NB4 (cell line): ENCODE results near the gene NOP9.

Experiments
- CTCF ChIP-seq: IDR thresholded peaks from one replicate; pipeline ENCODE4 v1.5.1; 2012; ENCODE audit warnings: low read depth, low read length
- MAX ChIP-seq: IDR thresholded peaks from 2 replicates; pipeline ENCODE4 v1.6.1; 2011; ENCODE audit warnings: low read depth, low read length
- POLR2A ChIP-seq: IDR thresholded peaks from 2 replicates; pipeline ENCODE4 v1.6.1; 2011; ENCODE audit warnings: mild to moderate bottlenecking; ENCODE audit not compliant: insufficient read length; ENCODE audit errors: extremely low read depth

DNA sequence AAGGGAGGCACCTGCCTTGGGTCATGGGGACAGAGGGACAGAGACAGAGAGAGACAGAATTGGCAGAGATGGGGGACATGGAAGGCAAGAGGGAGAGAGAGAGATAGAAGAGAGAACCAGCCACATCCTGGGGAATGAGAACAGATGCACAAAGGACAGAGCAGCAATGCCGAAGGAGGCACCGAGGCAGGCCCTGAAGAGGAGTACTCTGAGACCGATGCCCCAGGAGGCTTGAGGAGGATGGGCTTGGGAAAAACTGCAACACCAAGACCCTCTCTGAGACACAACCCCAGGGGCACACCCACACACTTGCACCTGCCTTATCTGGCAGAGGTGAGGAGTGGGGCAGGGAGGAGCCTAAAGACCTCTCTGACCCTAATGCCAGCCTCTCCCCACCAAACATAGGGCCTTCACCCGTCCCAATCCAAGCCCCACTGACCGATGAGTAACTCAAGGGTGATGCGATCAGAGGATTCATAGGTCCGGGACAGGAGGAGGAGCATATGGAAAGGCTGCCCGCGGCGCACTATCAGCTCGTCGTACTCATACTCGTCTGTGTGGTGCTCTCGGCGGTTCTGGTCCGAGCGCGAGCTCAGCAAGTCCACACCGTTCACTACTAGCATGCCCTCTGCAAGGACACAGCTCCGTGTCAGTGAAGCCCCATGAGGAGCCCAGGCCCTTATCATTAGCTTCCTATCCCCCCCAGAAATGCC lies 38.2 kb upstream of the NOP9 start:
- no peak for TF ChIP-seq CTCF
- no peak for TF ChIP-seq POLR2A
- TF ChIP-seq MAX: no peak
